ENCODE measurements around the gene CCNF.

CCNF gene

GRCh38 chr16:2482249-2482648 lies 53.0 kb downstream of the CCNF start:
- Histone ChIP-seq H3K9ac (ENCODE audit: low read depth, low read length) (no peak overlapping the region), H3K4me3 (ENCODE audit: low read length) (no peak overlapping the region), H3K27me3 (ENCODE audit: insufficient read depth, low read length) (no peaks in the 10 kb centered on the region), H3K9me3 (ENCODE audit: insufficient read depth, low read depth, low read length) (no peaks in the 10 kb centered on the region), H3K27ac (ENCODE audit: low read depth, low read length) (no peak overlapping the region), H3K36me3 (ENCODE audit: insufficient read depth, low read length) (no peaks in the 10 kb centered on the region), H3K4me1 (ENCODE audit: insufficient read depth, low read length) (no peaks in the 10 kb centered on the region)
- WGBS = 94% methylated on average over 13 of the region's 13 CpGs

DNA sequence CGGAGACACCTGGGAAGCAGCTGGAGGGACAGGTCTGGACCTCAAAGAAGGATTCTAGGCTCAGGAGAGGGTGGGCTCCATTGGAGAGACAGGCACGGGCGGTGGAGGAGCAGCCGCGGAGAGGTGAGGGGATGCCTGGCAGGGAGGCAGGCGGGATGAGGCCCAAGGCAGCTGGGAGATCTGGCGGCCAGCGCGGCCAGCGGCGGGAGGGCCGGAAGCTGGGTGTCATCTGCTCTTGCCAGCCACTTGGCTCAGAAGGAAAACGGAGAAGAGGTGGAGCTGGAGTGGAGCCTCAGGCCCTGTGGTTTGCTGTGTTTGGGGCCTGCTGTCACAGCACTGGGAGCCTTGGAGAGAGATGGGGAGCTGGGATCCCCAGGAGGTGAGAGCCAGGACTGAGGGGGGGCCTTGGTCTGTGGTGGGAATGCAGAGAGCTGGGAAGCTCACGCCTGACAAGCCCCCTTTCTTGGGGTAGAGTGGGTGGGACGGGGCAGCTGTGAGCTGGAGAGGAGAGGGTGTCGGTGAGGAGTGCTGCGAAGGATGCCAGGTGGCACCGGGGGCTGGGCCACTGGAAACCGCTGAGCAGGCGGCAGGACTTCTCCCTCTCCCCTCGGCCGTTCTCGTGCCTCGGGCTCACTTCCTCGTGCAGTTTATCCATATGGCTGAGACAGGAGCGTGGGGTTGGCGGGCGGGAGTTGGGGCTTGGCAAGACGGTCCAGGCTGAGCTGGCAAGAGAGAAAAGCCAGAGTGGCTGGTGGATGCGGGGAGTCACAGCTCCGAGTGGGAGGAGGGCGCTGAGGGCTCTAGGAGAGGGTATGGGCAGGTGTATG lies 53.7 kb downstream of the CCNF start:
- H3K4me3 ChIP-seq (ENCODE audit: low read length) = no peak overlapping the region
- H3K27me3 ChIP-seq (ENCODE audit: insufficient read depth, low read length) = no peaks in the 10 kb centered on the region
- H3K27ac ChIP-seq (ENCODE audit: low read depth, low read length) = no peak overlapping the region

DNA sequence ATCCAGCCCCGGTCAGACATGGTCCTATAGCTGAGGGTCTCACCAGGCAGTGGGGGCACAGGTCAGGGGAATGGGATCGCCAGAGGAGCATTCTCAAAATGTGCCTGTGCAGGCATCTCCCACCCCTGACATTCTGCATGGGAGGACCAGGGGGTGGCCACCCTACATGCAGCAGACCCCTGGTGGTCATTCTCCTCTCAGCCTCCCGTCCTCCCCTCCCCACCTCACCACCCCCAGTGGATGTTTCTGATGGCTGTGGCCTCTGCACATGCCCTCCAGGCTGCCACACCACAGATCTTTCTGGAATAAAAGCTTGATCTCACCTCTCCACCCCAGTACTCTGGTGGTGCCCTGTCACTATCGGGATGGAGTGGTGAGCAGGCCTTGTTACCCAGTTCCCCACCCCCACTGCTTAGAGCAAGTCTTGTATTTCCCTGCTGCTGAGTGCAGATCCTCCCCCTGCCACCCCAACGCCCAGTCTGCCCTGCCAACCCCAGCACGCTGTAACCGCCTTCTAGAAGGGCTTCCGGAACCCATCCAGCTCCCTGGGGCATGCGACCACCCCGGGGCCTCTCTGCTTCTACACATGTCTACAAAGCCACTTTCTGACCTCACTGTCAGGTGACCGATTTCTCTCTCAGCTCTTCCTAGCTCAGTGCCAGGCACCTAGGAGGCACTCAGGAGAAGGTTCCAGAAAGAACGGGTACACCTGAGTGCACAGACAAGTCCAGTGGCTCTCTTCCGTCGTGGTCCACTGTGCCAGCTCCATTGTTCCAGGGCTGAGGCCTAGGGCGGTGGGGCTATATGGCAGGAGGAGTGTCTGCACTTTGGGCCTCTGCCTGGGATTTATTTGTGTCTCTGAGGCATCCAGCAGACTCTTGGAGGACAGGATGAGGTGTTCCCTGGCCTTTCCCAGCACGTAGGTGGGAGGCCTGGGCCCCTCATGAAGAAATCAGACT lies 55.0 kb downstream of the CCNF start:
- Histone ChIP-seq H3K27ac (ENCODE audit: low read depth, low read length) (no peak overlapping the region), H3K27me3 (ENCODE audit: insufficient read depth, low read length) (no peaks in the 10 kb centered on the region), H3K4me1 (ENCODE audit: insufficient read depth, low read length) (no peaks in the 10 kb centered on the region), H3K36me3 (ENCODE audit: insufficient read depth, low read length) (no peaks in the 10 kb centered on the region), H3K9me3 (ENCODE audit: insufficient read depth, low read depth, low read length) (no peaks in the 10 kb centered on the region), H3K4me3 (ENCODE audit: low read length) (no peak overlapping the region), H3K9ac (ENCODE audit: low read depth, low read length) (no peak overlapping the region)
- WGBS = 91% methylated on average over 16 of the region's 16 CpGs

More for the DNA sequence above, 53.7 kb downstream of the CCNF start:
- Histone ChIP-seq H3K9me3 (ENCODE audit: insufficient read depth, low read depth, low read length) (no peaks in the 10 kb centered on the region), H3K9ac (ENCODE audit: low read depth, low read length) (no peak overlapping the region), H3K4me1 (ENCODE audit: insufficient read depth, low read length) (no peaks in the 10 kb centered on the region), H3K36me3 (ENCODE audit: insufficient read depth, low read length) (no peaks in the 10 kb centered on the region)
- 90% methylated on average over 32 of the region's 32 CpGs for whole genome bisulfite sequencing

GRCh38 chr16:2484898-2485508 lies 55.8 kb downstream of the CCNF start:
- no peaks in the 10 kb centered on the region for H3K9me3 ChIP-seq (ENCODE audit: insufficient read depth, low read depth, low read length)
- H3K4me1 ChIP-seq (ENCODE audit: insufficient read depth, low read length) = no peaks in the 10 kb centered on the region
- H3K4me3 ChIP-seq (ENCODE audit: low read length) = no peak overlapping the region
- 92% methylated on average over 13 of the region's 13 CpGs for WGBS
- no peaks in the 10 kb centered on the region for H3K27me3 ChIP-seq (ENCODE audit: insufficient read depth, low read length)
- H3K27ac ChIP-seq (ENCODE audit: low read depth, low read length) = no peak overlapping the region
- H3K36me3 ChIP-seq (ENCODE audit: insufficient read depth, low read length) = no peaks in the 10 kb centered on the region
- H3K9ac ChIP-seq (ENCODE audit: low read depth, low read length) = no peak overlapping the region

DNA sequence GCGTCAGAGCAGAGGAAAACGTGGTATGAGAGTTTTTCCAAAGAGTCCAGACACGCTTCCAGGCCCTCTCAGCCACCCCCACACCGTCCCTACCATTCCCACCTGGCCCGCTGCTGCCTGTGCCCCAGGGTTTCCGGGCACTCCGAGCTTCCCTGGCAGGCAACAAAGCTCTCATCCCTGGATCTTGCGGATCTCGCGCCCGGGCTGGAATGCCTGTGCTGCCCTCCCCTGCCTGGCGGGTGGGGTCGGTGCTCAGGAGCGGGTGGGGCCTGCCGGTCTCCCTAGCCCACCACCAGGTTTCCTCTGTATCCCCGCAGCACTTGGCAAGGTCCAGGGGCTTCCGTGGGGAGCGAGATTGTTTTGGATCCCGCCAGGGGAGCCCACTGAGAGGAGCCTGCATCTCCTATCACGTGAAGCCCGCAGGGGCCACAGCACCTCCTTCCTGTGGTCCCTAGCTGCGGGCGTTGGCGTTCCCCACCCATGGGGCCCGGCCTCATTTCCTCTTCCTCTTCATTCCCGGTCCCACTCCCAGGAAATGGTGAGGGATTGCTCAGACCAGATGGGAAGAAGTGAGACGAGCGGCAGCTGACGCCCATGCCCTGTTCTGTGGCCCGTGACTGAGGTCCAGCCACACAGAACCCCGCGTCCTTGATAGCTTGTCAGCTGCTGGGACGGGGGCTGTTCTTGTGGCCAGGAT lies 56.7 kb downstream of the CCNF start:
- 92% methylated on average over 33 of the region's 33 CpGs for WGBS
- no peak overlapping the region for H3K27ac ChIP-seq (ENCODE audit: low read depth, low read length)
- no peaks in the 10 kb centered on the region for H3K9me3 ChIP-seq (ENCODE audit: insufficient read depth, low read depth, low read length)
- no peak overlapping the region for H3K4me3 ChIP-seq (ENCODE audit: low read length)
- H3K27me3 ChIP-seq (ENCODE audit: insufficient read depth, low read length) = no peaks in the 10 kb centered on the region
- H3K36me3 ChIP-seq (ENCODE audit: insufficient read depth, low read length) = no peaks in the 10 kb centered on the region
- no peaks in the 10 kb centered on the region for H3K4me1 ChIP-seq (ENCODE audit: insufficient read depth, low read length)
- no peak overlapping the region for H3K9ac ChIP-seq (ENCODE audit: low read depth, low read length)

GRCh38 chr16:2486645-2487516 lies 57.6 kb downstream of the CCNF start:
- Histone ChIP-seq H3K36me3 (ENCODE audit: insufficient read depth, low read length) (no peaks in the 10 kb centered on the region), H3K27ac (ENCODE audit: low read depth, low read length) (no peak overlapping the region), H3K4me1 (ENCODE audit: insufficient read depth, low read length) (no peaks in the 10 kb centered on the region), H3K9ac (ENCODE audit: low read depth, low read length) (no peak overlapping the region; the same call in 1 of the 2 replicates), H3K4me3 (ENCODE audit: low read length) (no peak overlapping the region), H3K27me3 (ENCODE audit: insufficient read depth, low read length) (no peaks in the 10 kb centered on the region), H3K9me3 (ENCODE audit: insufficient read depth, low read depth, low read length) (no peaks in the 10 kb centered on the region)
- WGBS = 77% methylated on average over 29 of the region's 29 CpGs

DNA sequence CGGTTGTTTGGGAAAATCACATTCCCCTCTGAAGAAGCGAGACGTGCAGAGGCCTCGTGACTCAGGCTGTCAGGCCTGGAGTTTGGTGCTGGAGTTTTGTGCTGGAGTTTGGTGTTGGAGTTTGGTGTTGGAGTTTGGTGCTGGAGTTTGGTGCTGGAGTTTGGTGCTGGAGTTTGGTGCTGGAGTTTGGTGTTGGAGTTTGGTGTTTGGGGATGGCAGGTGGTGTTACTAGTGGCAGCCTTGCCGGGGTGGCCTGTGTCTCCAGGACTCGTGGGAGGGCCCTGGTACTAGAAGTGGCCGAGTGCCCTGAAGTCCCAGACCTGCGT lies 58.2 kb downstream of the CCNF start:
- Histone ChIP-seq H3K9ac (ENCODE audit: low read depth, low read length) (no peak overlapping the region; the same call in 1 of the 2 replicates), H3K27ac (ENCODE audit: low read depth, low read length) (no peak overlapping the region), H3K4me3 (ENCODE audit: low read length) (no peak overlapping the region), H3K27me3 (ENCODE audit: insufficient read depth, low read length) (no peaks in the 10 kb centered on the region), H3K4me1 (ENCODE audit: insufficient read depth, low read length) (no peaks in the 10 kb centered on the region), H3K36me3 (ENCODE audit: insufficient read depth, low read length) (no peaks in the 10 kb centered on the region), H3K9me3 (ENCODE audit: insufficient read depth, low read depth, low read length) (no peaks in the 10 kb centered on the region)
- WGBS = 93% methylated on average over 8 of the region's 8 CpGs

DNA sequence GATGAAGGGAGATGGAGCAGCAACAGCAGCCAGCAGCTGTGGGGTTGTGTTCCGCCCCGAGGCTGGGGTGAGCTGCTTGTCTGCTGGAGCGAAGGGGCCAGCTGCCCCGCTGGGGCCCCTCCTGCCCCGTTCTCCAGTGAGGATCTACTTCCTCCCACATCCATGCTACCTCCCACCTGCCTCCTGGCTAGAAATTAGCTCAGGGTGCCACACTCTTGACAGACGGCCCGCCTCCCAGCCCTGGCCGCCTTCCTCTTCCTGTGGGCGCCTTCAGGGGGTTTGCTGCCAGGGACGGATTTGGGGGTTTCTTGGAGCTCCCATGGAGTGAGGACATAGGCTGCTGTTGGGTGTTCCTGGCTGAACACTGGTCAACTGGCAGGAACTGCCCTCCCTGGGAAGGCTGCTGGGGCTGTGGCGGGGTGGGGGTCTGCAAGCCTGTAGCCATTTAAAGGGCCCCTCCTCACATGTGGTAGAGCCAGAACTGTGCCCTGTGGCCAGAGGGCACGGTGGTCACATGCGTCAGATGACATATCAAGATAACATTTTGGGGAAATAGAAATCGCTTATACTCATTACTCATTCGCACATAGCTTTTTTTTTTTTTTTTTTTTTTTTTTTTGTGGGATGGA lies 58.8 kb downstream of the CCNF start:
- no peak overlapping the region for H3K27ac ChIP-seq (ENCODE audit: low read depth, low read length)
- H3K9me3 ChIP-seq (ENCODE audit: insufficient read depth, low read depth, low read length) = no peaks in the 10 kb centered on the region
- H3K4me1 ChIP-seq (ENCODE audit: insufficient read depth, low read length) = no peaks in the 10 kb centered on the region
- H3K9ac ChIP-seq (ENCODE audit: low read depth, low read length) = no peak overlapping the region; the same call in 1 of the 2 replicates
- H3K27me3 ChIP-seq (ENCODE audit: insufficient read depth, low read length) = no peaks in the 10 kb centered on the region
- WGBS = 89% methylated on average over 14 of the region's 15 CpGs
- H3K36me3 ChIP-seq (ENCODE audit: insufficient read depth, low read length) = no peaks in the 10 kb centered on the region
- no peak overlapping the region for H3K4me3 ChIP-seq (ENCODE audit: low read length)

DNA sequence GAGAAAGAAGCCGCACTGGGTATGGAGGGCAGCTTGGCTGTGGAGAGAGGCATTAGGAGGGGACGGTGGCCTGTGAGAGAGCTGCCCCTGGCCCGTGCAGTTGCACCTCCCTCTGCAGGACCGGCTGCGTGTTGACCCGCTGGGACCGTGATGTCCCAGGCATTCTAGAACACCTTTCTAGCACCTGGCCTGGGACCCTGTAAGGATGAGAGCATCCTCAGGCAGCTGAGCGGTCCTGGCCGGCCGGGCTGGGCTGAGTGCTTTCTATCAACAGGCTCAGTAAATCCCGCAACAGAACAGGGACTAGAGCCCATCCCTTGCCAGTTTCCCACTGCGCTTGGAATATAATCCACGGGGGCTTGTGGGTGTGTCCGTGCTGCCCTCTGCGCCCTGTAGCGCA lies 60.3 kb downstream of the CCNF start:
- no peaks in the 10 kb centered on the region for H3K4me1 ChIP-seq (ENCODE audit: insufficient read depth, low read length)
- H3K4me3 ChIP-seq (ENCODE audit: low read length) = no peak overlapping the region
- H3K9ac ChIP-seq (ENCODE audit: low read depth, low read length) = no peak overlapping the region
- H3K36me3 ChIP-seq (ENCODE audit: insufficient read depth, low read length) = no peaks in the 10 kb centered on the region
- H3K27ac ChIP-seq (ENCODE audit: low read depth, low read length) = no peak overlapping the region
- H3K9me3 ChIP-seq (ENCODE audit: insufficient read depth, low read depth, low read length) = no peaks in the 10 kb centered on the region
- 93% methylated on average over 16 of the region's 16 CpGs for WGBS
- H3K27me3 ChIP-seq (ENCODE audit: insufficient read depth, low read length) = no peaks in the 10 kb centered on the region
